DND-41 (cell line): ENCODE results near the gene ENPP6.

Experiments
- EZH2 ChIP-seq: IDR thresholded peaks from 3 replicates; pipeline ENCODE4 v1.6.1; 2012; ENCODE audit warnings: borderline replicate concordance, low read depth, mild to moderate bottlenecking, moderate library complexity, low read length, inconsistent platforms; ENCODE audit not compliant: severe bottlenecking
- TF ChIP-seq, protein P1 (sequence below): IDR thresholded peaks from 2 replicates; pipeline ENCODE4 v1.5.1; 2012; ENCODE audit warnings: borderline replicate concordance, low read length, moderate library complexity, mild to moderate bottlenecking; ENCODE audit not compliant: poor library complexity, severe bottlenecking; ENCODE audit errors: extremely low read depth

- TF ChIP-seq, protein P1, sequence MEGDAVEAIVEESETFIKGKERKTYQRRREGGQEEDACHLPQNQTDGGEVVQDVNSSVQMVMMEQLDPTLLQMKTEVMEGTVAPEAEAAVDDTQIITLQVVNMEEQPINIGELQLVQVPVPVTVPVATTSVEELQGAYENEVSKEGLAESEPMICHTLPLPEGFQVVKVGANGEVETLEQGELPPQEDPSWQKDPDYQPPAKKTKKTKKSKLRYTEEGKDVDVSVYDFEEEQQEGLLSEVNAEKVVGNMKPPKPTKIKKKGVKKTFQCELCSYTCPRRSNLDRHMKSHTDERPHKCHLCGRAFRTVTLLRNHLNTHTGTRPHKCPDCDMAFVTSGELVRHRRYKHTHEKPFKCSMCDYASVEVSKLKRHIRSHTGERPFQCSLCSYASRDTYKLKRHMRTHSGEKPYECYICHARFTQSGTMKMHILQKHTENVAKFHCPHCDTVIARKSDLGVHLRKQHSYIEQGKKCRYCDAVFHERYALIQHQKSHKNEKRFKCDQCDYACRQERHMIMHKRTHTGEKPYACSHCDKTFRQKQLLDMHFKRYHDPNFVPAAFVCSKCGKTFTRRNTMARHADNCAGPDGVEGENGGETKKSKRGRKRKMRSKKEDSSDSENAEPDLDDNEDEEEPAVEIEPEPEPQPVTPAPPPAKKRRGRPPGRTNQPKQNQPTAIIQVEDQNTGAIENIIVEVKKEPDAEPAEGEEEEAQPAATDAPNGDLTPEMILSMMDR: no peak
- TF ChIP-seq EZH2: no peak
These were observed 23.8 kb downstream of the ENPP6 start for GRCh38 chr4:184193556-184194525.
